ENCODE results near the gene CCDC85C.

DNA sequence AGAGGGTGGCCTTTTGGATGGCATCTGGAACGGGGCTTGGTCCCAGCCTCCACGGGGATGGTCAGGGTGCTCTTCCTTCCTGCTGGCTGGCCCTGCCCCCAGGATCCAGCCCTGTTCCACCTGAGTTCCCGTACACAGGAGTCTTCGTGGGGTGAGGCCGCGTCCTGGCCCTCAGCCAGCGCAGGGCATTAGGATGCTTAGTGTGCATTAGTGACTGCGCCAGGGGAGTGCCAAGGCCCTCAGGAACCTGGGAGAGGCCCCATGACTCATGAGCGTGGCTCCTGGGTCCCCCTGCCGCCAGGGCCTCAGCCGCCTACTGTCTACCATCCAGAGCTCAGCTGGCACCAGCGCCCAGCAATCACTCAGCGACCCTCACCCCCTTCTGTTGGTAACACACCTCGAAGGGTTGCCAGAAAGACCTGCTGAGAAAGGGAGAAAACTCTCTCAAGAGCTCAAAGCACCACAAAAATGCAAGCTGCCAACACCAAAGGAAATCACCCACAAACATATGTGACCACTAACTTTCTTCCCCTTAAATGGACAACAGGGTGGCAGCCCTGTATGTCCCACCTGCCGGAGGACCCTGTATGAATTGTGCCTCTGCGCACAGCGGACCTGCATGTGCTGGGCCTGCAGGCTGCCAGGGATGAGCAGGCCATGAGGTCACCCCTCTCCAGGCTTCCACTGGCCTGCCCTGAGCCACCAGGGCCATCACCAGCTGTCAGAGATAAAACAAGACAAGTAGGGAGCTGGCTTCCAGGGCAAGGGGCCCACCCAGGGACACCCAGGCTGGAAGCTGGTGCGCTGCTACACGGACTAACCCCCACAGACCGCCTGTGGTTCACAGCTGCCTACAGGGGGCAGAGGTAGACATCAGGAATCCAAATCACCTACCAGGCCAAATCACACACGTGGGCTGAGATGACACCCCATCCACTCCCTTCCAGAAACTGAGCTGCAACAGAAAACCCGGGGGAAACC lies 28.7 kb downstream of the CCDC85C start:
- TF ChIP-seq, protein P1, sequence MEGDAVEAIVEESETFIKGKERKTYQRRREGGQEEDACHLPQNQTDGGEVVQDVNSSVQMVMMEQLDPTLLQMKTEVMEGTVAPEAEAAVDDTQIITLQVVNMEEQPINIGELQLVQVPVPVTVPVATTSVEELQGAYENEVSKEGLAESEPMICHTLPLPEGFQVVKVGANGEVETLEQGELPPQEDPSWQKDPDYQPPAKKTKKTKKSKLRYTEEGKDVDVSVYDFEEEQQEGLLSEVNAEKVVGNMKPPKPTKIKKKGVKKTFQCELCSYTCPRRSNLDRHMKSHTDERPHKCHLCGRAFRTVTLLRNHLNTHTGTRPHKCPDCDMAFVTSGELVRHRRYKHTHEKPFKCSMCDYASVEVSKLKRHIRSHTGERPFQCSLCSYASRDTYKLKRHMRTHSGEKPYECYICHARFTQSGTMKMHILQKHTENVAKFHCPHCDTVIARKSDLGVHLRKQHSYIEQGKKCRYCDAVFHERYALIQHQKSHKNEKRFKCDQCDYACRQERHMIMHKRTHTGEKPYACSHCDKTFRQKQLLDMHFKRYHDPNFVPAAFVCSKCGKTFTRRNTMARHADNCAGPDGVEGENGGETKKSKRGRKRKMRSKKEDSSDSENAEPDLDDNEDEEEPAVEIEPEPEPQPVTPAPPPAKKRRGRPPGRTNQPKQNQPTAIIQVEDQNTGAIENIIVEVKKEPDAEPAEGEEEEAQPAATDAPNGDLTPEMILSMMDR (IDR thresholded peaks at IDR 0.05), result peak in 1 of 3 donors; percentile 18
- TF ChIP-seq POLR2A (IDR thresholded peaks at IDR 0.05) (no peak), EP300 (IDR thresholded peaks at IDR 0.05) (no peak)

All from ovary (tissue), 3 donors.